ENCODE data around the gene SMIM43. TPM values are rescaled to one million over a fixed set of nuclear protein-coding genes. Genes with fewer than 3 reads are reported as not detected.

Gene SMIM43
- total RNA-seq, 1 experiment from 2014 or later = 1.2 TPM

GRCh38 chr4:121792966-121793365, 28.0 kb upstream of the SMIM43 start:
- no peaks in the 10 kb centered on the region for H3K27me3 Mint-ChIP-seq (ENCODE audit: low read depth)
- H2BK20ac ChIP-seq (ENCODE audit: low read depth, low read length, poor library complexity, severe bottlenecking) = no peak overlapping the region
- H3K27me3 ChIP-seq (ENCODE audit: insufficient read depth, low read length) = no peaks in the 10 kb centered on the region
- H3K23me2 ChIP-seq (ENCODE audit: insufficient read length, low read depth, low read length, poor library complexity, severe bottlenecking) = no peaks in the 10 kb centered on the region
- H3K4me2 ChIP-seq (ENCODE audit: insufficient read depth, insufficient read length, low read length) = no peak overlapping the region
- H3K9me3 ChIP-seq (ENCODE audit: control insufficient read depth, low read depth, low read length) = no peaks in the 10 kb centered on the region
- H3K14ac ChIP-seq (ENCODE audit: insufficient read depth, low read length) = no peak overlapping the region
- H3K56ac ChIP-seq (ENCODE audit: insufficient read length, low read depth, low read length) = no peak overlapping the region
- H2AK5ac ChIP-seq (ENCODE audit: insufficient read length, low read length) = no peak overlapping the region
- peaks cover 5% of the 10 kb centered on the region for H3K4me1 ChIP-seq (ENCODE audit: insufficient read depth, low read length)
- H3T11ph ChIP-seq (ENCODE audit: low read length) = no peak overlapping the region
- H3K4ac ChIP-seq (ENCODE audit: low read depth, low read length) = no peak overlapping the region
- H4K91ac ChIP-seq (ENCODE audit: insufficient read length, low read depth, low read length) = no peak overlapping the region
- H3K79me1 ChIP-seq (ENCODE audit: insufficient read depth, low read depth, low read length, poor library complexity, severe bottlenecking) = no peaks in the 10 kb centered on the region
- no peak overlapping the region for H4K5ac ChIP-seq (ENCODE audit: insufficient read length, low read depth, low read length)
- no CpG with 5 or more reads among the region's 2 CpGs for WGBS (ENCODE audit: extremely low coverage, insufficient read length, low lambda C conversion rate)
- H3K36me3 Mint-ChIP-seq (ENCODE audit: insufficient read depth in 1 of 3, low read depth in 3 of 3) = no peaks in the 10 kb centered on the region
- DNase-seq = no peak
- H3K27ac Mint-ChIP-seq = no peak overlapping the region
- H2AFZ ChIP-seq (ENCODE audit: low read length) = no peak overlapping the region
- no peak overlapping the region for H3K9ac ChIP-seq (ENCODE audit: extremely low read depth, insufficient read length, low read length)
- no peaks in the 10 kb centered on the region for H3K79me2 ChIP-seq (ENCODE audit: insufficient read depth, low read length)
- no peak overlapping the region for H2BK5ac ChIP-seq (ENCODE audit: insufficient read length, low read length)
- H4K8ac ChIP-seq (replicated peaks; ENCODE audit: insufficient read length, low read depth, low read length) = no peak overlapping the region
- no peak overlapping the region for H2BK120ac ChIP-seq (ENCODE audit: low read depth, low read length, poor library complexity, severe bottlenecking)
- peaks cover 36 to 41% of the 10 kb centered on the region in 2 experiments for H3K4me1 Mint-ChIP-seq
- TF ChIP-seq, protein P1, sequence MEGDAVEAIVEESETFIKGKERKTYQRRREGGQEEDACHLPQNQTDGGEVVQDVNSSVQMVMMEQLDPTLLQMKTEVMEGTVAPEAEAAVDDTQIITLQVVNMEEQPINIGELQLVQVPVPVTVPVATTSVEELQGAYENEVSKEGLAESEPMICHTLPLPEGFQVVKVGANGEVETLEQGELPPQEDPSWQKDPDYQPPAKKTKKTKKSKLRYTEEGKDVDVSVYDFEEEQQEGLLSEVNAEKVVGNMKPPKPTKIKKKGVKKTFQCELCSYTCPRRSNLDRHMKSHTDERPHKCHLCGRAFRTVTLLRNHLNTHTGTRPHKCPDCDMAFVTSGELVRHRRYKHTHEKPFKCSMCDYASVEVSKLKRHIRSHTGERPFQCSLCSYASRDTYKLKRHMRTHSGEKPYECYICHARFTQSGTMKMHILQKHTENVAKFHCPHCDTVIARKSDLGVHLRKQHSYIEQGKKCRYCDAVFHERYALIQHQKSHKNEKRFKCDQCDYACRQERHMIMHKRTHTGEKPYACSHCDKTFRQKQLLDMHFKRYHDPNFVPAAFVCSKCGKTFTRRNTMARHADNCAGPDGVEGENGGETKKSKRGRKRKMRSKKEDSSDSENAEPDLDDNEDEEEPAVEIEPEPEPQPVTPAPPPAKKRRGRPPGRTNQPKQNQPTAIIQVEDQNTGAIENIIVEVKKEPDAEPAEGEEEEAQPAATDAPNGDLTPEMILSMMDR (conservative IDR thresholded peaks at IDR 0.05) = no peak
- H3K18ac ChIP-seq (ENCODE audit: insufficient read length, low read depth, low read length) = no peak overlapping the region
- H3K27ac ChIP-seq (ENCODE audit: insufficient read length, low read depth, low read length) = no peak overlapping the region
- no peak overlapping the region for H3K4me3 Mint-ChIP-seq
- H3K9me3 Mint-ChIP-seq = no peaks in the 10 kb centered on the region
- no peaks in the 10 kb centered on the region for H4K20me1 ChIP-seq (ENCODE audit: control insufficient read depth, insufficient read depth, insufficient read length)
- no peak overlapping the region for H3K23ac ChIP-seq (ENCODE audit: insufficient read length, low read depth, low read length)
- no peak overlapping the region for H2BK12ac ChIP-seq (ENCODE audit: insufficient read length, low read depth, low read length)
- H2BK15ac ChIP-seq (ENCODE audit: low read depth, low read length) = no peak overlapping the region

Data from H9 (cell line).